Germinal center (tissue), 1 donor: ENCODE measurements around the gene CEP83.

Experiments
- DNase-seq: peaks from one replicate; pipeline ENCODE4 v3.0.0; 2012; ENCODE audit warnings: mixed read lengths, low spot score

The CEP83 gene

GRCh38 chr12:94269316-94269999 is 190.2 kb downstream of the CEP83 start:
- no peak for DNase-seq

GRCh38 chr12:94267921-94268471 is 191.7 kb downstream of the CEP83 start:
- no peak for DNase-seq

- no peak for DNase-seq
Measured at GRCh38 chr12:94267537-94267872, 192.2 kb downstream of the CEP83 start.

GRCh38 chr12:94266796-94267536 is 192.7 kb downstream of the CEP83 start:
- no peak for DNase-seq

GRCh38 chr12:94265966-94266745 is 193.5 kb downstream of the CEP83 start:
- no peak for DNase-seq

GRCh38 chr12:94265539-94265938 is 194.1 kb downstream of the CEP83 start:
- DNase-seq = no peak

GRCh38 chr12:94264736-94265485 is 194.8 kb downstream of the CEP83 start:
- DNase-seq = no peak

GRCh38 chr12:94263905-94264561 is 195.6 kb downstream of the CEP83 start:
- DNase-seq = no peak

GRCh38 chr12:94263011-94263811 is 196.5 kb downstream of the CEP83 start:
- DNase-seq = peak; percentile 14

- DNase-seq = peak; percentile 84
Measured at GRCh38 chr12:94262228-94263010, 197.2 kb downstream of the CEP83 start.

GRCh38 chr12:94261786-94262185 is 197.9 kb downstream of the CEP83 start:
- DNase-seq = no peak

- no peak for DNase-seq
Measured at GRCh38 chr12:94261119-94261518, 198.5 kb downstream of the CEP83 start.

- no peak for DNase-seq
Measured at GRCh38 chr12:94260717-94261116, 198.9 kb downstream of the CEP83 start.

GRCh38 chr12:94260017-94260416 is 199.7 kb downstream of the CEP83 start:
- no peak for DNase-seq

- DNase-seq = no peak
Measured at GRCh38 chr12:94258593-94258992, 201.1 kb downstream of the CEP83 start.
